Stimulated activated naive B cell treated with anti-CD40 and anti-IgM and Interleukin-4, amounts not matched to agents 10 μg/mL and 1 μg/mL and 100 μg/mL, for 72 hours (primary cell): ENCODE results near the gene ELP4.

Experiments
- ATAC-seq, 2 donors: fragments of 150-1000 bp; cut with Tn5 transposase; replicated peaks; 2 replicates each; pipeline ENCODE4 v1.10.0; 2021; ENCODE audit warnings: moderate library complexity in 1 of 2
- DNase-seq: peaks from one replicate; pipeline ENCODE4 v3.0.0; 2021
- H3K27ac Mint-ChIP-seq: one replicate; pipeline ENCODE4 v1.8.0; 2022; ENCODE audit warnings: mild to moderate bottlenecking, mixed read lengths
- H3K27me3 Mint-ChIP-seq, 2 donors: one replicate each; pipeline ENCODE4 v1.8.0; 2022; ENCODE audit warnings: mixed read lengths in 2 of 2
- H3K36me3 Mint-ChIP-seq, 2 donors: one replicate each; pipeline ENCODE4 v1.8.0; 2022; ENCODE audit warnings: mixed read lengths in 2 of 2, mild to moderate bottlenecking in 1 of 2
- H3K4me1 Mint-ChIP-seq, 2 donors: one replicate each; pipeline ENCODE4 v1.8.0; 2022; ENCODE audit warnings: mixed read lengths in 2 of 2, mild to moderate bottlenecking in 1 of 2
- H3K4me3 Mint-ChIP-seq, 2 donors: one replicate each; pipeline ENCODE4 v1.8.0; 2022; ENCODE audit warnings: mild to moderate bottlenecking in 2 of 2, mixed read lengths in 2 of 2, moderate library complexity in 1 of 2
- H3K9me3 Mint-ChIP-seq, 2 donors: one replicate each; pipeline ENCODE4 v1.8.0; 2022; ENCODE audit warnings: mixed read lengths in 2 of 2, mild to moderate bottlenecking in 1 of 2

ELP4 gene

GRCh38 chr11:31793264-31793663, 283.7 kb downstream of the ELP4 start:
- no peak for ATAC-seq
- no peak overlapping the region for H3K27ac Mint-ChIP-seq
- peaks cover 52 to 65% of the 10 kb centered on the region in 2 donors for H3K27me3 Mint-ChIP-seq
- H3K9me3 Mint-ChIP-seq = no peaks in the 10 kb centered on the region
- H3K4me3 Mint-ChIP-seq = no peak overlapping the region
- H3K36me3 Mint-ChIP-seq = peaks cover 0 to 3% of the 10 kb centered on the region in 2 donors
- DNase-seq = no peak
- peaks cover 7 to 8% of the 10 kb centered on the region in 2 donors for H3K4me1 Mint-ChIP-seq

GRCh38 chr11:31794548-31794947, 285.0 kb downstream of the ELP4 start:
- peaks cover 10 to 12% of the 10 kb centered on the region in 2 donors for H3K4me1 Mint-ChIP-seq
- peaks cover 0 to 3% of the 10 kb centered on the region in 2 donors for H3K36me3 Mint-ChIP-seq
- ATAC-seq = no peak
- H3K4me3 Mint-ChIP-seq = no peak overlapping the region
- DNase-seq = no peak
- no peak overlapping the region for H3K27ac Mint-ChIP-seq
- H3K9me3 Mint-ChIP-seq = no peaks in the 10 kb centered on the region
- H3K27me3 Mint-ChIP-seq = peaks cover 60 to 75% of the 10 kb centered on the region in 2 donors

GRCh38 chr11:31795706-31796498, 286.3 kb downstream of the ELP4 start:
- Mint-ChIP-seq H3K4me1 (peaks cover 19 to 23% of the 10 kb centered on the region in 2 donors), H3K27ac (no peak overlapping the region), H3K27me3 (peaks cover 68 to 82% of the 10 kb centered on the region in 2 donors), H3K9me3 (peaks cover 6 to 9% of the 10 kb centered on the region in 2 donors), H3K4me3 (no peak overlapping the region), H3K36me3 (peaks cover 9 to 11% of the 10 kb centered on the region in 2 donors)
- DNase-seq = no peak
- no peak for ATAC-seq

DNA sequence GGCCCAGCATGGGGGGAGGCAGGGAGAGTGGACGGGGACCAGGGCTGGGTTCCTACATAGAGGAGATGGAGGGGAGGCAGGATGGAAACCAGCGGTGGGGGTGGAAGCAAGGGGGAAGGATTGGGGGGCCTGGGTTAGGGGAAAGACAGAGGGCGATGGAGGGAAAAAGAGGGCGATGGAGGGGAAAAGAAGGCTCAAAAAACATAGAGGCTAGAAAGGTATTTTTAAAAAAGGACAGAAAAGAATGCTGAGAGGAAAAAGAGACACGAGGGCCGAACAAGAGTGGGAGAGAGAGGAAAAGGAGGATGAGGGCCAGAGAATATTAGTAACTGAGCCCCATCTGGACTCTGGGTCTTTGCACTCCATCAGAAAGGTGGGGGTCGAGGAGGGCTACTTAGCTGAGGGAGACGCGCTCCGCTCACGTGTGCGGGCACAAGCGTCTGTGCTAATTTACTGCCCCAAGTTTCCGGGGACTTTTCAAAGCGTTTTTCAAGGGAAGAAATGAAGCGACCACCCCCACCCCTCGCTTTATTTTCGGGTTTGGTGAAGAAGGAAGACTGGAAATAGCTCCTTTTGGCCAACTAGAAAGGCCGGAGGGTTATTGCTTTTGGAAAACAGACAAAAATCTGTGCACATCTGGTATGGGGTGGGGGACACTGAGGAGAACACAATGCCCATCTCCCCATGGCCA, 287.1 kb downstream of the ELP4 start:
- DNase-seq = no peak
- no peak overlapping the region for H3K4me3 Mint-ChIP-seq
- H3K27me3 Mint-ChIP-seq = peaks cover 75 to 84% of the 10 kb centered on the region in 2 donors
- peaks cover 6 to 11% of the 10 kb centered on the region in 2 donors for H3K9me3 Mint-ChIP-seq
- H3K4me1 Mint-ChIP-seq = peaks cover 21 to 23% of the 10 kb centered on the region in 2 donors
- ATAC-seq = no peak
- peak overlapping the region; percentile 61 for H3K27ac Mint-ChIP-seq
- H3K36me3 Mint-ChIP-seq = peaks cover 9 to 11% of the 10 kb centered on the region in 2 donors

GRCh38 chr11:31797190-31798056, 287.9 kb downstream of the ELP4 start:
- no peak for DNase-seq
- H3K9me3 Mint-ChIP-seq = peaks cover 6 to 11% of the 10 kb centered on the region in 2 donors

GRCh38 chr11:31798057-31798553, 288.5 kb downstream of the ELP4 start:
- Mint-ChIP-seq H3K9me3 (peaks cover 13 to 15% of the 10 kb centered on the region in 2 donors), H3K27ac (peak overlapping the region; percentile 79), H3K4me3 (peak overlapping the region in 1 of 2 donors; percentile 32), H3K36me3 (peaks cover 9 to 18% of the 10 kb centered on the region in 2 donors), H3K27me3 (peaks cover 77 to 87% of the 10 kb centered on the region in 2 donors), H3K4me1 (peaks cover 25% of the 10 kb centered on the region in 2 donors)
- DNase-seq = no peak
- no peak for ATAC-seq

More at GRCh38 chr11:31797190-31798056, 287.9 kb downstream of the ELP4 start:
- Mint-ChIP-seq H3K4me3 (peak overlapping the region; percentile 32 to 62), H3K27me3 (peaks cover 77 to 87% of the 10 kb centered on the region in 2 donors), H3K36me3 (peaks cover 9 to 11% of the 10 kb centered on the region in 2 donors), H3K4me1 (peaks cover 21 to 23% of the 10 kb centered on the region in 2 donors), H3K27ac (peak overlapping the region; percentile 79)
- ATAC-seq = no peak

DNA sequence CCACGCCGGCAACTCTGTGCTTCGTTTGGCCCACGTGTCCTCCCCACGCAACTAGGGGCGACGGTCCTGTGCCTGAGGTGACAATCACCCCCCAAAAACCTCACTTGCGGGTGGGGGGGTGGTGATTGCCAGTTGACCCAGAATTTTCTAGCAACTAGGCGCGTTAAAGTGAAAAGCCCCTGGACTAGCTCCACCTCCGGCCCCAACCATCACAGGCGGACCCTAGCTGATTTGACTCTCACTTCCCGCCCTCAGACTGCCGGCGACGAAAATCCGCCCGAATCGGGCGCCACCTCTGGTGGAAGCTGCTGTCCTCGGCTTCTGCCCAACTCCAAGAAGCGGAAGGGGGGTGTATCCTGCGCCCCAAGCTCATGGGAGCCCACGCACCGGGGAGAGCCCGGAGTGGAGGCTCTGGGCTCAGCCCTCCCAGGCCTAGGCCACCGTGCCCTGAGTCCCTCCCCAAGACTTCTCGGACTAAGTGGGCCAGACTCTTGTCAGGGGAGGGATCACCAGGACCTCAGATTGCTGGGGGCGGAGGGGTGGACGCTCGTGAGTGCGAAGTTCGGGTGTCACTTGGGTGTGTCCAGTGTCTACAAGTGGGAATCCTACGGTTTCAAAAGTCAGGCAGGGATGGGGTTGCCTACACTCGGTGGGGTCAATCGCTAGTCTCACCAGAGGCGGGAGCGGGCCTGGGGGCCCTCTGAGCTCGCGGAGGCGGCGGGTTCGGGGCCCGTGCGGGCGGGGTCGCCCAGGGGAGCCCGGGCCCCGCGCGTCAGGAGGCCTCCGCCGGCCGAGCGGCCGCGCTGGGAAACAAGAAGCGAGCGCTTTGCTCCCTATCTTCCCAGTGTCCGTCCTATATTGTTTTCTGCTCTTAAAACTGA, 289.2 kb downstream of the ELP4 start:
- Mint-ChIP-seq H3K4me3 (peak overlapping the region in 1 of 2 donors; percentile 44), H3K9me3 (peaks cover 19 to 20% of the 10 kb centered on the region in 2 donors), H3K36me3 (peaks cover 11 to 24% of the 10 kb centered on the region in 2 donors), H3K27me3 (peaks cover 80 to 87% of the 10 kb centered on the region in 2 donors), H3K27ac (peak overlapping the region; percentile 37), H3K4me1 (peaks cover 32% of the 10 kb centered on the region in 2 donors)
- DNase-seq = no peak
- no peak for ATAC-seq

DNA sequence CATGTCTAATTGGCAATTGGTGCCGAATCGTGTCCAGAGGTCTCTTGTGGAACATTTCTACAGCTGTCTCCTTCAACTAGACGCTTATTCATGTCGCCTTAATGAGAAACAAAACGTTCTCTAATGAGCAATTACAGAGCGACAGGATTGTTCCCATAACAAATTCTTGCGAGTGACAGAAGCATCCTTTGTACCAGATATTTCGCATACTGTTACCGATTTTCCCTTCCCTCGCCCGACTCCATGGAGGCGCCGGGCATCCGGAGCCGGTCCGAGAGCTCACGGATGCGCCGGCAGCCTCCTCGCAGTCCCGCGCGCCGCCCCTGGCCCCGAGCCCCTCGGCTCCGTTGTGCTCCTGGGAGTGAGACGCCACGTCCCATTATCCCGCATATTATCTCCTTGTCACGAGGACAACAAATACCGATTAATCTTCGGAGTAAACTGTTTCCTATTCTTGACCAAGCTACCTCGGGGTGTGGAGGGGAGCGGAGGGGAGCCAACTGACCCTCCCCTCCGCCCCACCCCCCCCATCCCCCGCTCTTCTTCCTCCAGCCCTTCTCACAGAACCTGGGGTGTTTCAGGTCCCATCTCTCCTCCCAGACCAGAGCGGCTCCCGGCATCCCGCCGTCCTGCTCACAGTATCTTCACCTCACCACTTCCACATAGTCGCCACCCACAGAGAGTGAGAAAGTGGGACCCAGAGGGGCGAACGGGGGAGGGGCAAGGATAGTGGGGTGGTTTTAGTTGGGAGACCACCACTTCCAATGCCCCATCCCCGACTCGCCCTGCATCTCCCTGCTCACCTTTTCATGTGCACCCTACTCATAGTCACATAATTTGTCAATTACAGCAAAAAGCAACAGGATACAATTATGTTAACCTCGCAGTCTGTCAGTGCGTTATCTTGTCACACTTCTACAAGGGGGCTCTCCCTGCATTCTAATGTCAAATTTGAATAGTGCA, 290.1 kb downstream of the ELP4 start:
- Mint-ChIP-seq H3K4me1 (peaks cover 39 to 42% of the 10 kb centered on the region in 2 donors), H3K27ac (peak overlapping the region; percentile 79), H3K36me3 (peaks cover 15 to 32% of the 10 kb centered on the region in 2 donors), H3K4me3 (peak overlapping the region; percentile 47 to 68), H3K27me3 (peaks cover 83 to 87% of the 10 kb centered on the region in 2 donors), H3K9me3 (peaks cover 22 to 26% of the 10 kb centered on the region in 2 donors)
- DNase-seq (no peak), ATAC-seq (no peak)

DNA sequence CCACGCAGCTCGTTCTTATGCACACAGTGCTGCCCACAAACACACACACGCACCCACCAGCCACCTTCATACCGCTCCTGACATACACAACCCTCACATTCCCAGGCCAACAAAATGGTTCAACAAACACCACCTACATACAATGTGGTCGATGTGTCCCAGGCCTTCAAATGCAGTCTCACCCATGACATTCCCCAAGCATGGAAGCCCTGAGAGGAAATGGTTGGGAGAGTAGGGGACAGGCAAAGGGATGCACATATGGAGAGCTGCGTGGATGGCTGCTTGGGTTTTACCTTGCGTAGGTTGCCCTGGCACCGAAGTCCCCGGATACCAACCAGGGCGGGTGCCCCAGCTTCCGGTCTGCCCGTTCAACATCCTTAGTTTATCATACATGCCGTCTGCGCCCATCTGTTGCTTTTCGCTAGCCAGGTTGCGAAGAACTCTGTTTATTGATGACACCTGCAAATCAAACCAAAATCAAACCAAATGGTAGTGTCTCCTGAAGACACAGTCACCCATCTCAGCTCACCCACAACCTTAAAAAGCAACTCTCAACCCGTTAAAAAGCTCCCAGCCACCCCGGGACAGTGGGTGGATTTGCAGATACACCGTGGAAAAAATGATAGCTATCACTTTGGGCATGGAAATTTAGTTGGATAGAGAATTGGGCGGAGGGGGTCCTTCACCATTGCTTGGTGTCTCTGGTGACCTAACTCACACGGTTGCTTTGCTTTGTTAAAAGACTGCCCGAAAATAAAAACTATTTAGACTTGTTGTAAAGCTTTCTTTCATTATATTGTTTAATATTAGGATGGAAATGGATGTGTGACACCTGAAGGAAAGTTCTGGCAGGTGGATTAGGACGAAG, 291.1 kb downstream of the ELP4 start:
- H3K9me3 Mint-ChIP-seq = peaks cover 22 to 27% of the 10 kb centered on the region in 2 donors
- H3K36me3 Mint-ChIP-seq = peaks cover 17 to 32% of the 10 kb centered on the region in 2 donors
- ATAC-seq = no peak
- peaks cover 78 to 91% of the 10 kb centered on the region in 2 donors for H3K27me3 Mint-ChIP-seq
- H3K27ac Mint-ChIP-seq = peak overlapping the region; percentile 84
- H3K4me3 Mint-ChIP-seq = peak overlapping the region; percentile 47 to 68
- no peak for DNase-seq
- H3K4me1 Mint-ChIP-seq = peaks cover 41 to 44% of the 10 kb centered on the region in 2 donors

DNA sequence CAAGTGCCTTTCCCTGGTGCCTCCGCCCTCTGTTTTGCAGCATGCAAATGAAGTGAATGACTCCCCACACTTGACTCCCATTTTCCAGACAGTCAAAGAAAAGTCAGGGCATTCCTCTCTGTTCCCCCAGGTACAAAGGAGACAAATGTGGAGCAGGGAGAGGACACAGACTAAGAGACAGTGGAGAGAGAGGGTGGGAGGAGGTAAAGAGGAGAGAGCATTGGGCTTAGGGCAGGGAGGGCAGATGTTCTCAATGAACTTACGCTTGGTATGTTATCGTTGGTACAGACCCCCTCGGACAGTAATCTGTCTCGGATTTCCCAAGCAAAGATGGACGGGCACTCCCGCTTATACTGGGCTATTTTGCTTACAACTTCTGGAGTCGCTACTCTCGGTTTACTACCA, 291.7 kb downstream of the ELP4 start:
- no peak for DNase-seq
- H3K4me1 Mint-ChIP-seq = peaks cover 41 to 44% of the 10 kb centered on the region in 2 donors
- no peak for ATAC-seq
- H3K9me3 Mint-ChIP-seq = peaks cover 22 to 27% of the 10 kb centered on the region in 2 donors
- peaks cover 73 to 91% of the 10 kb centered on the region in 2 donors for H3K27me3 Mint-ChIP-seq
- H3K36me3 Mint-ChIP-seq = peaks cover 17 to 32% of the 10 kb centered on the region in 2 donors
- H3K27ac Mint-ChIP-seq = peak overlapping the region; percentile 84
- H3K4me3 Mint-ChIP-seq = no peak overlapping the region

DNA sequence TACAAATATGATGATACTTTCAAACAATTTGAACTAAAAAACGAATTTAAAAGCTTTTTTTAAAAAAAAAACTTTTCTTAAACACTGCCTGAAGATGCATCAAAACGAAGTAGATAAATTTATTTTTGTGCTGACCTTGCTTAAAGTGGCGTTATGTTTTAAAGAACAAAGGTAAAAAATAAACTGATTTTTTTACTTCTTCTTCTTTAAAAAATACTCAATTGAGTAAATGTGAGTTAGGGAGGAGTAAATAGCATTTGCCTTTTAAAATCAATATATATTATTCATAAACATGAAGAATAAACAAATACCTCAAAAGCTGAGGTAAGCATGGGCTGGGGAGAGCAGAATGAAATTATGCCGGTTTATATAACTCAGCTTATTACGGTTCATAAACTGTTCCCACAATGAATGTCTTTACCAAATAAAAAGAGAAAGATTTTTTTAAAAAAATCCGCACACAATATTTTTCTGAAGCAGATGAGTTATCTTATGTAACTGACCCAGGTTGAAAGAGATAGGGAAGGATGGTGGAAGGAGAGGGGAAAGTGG, 292.5 kb downstream of the ELP4 start:
- DNase-seq (no peak), ATAC-seq (no peak)
- Mint-ChIP-seq H3K9me3 (peaks cover 22 to 30% of the 10 kb centered on the region in 2 donors), H3K27ac (peak overlapping the region; percentile 92), H3K4me3 (no peak overlapping the region), H3K27me3 (peaks cover 73 to 91% of the 10 kb centered on the region in 2 donors), H3K4me1 (peaks cover 38% of the 10 kb centered on the region in 2 donors), H3K36me3 (peaks cover 16 to 32% of the 10 kb centered on the region in 2 donors)
